ENCODE measurements around the gene NTN1.

GRCh38 chr17:9072696-9073339 is 51.5 kb downstream of the NTN1 start:
- no peak for TF ChIP-seq CTCF (IDR thresholded peaks at IDR 0.05)
- no peak for TF ChIP-seq REST (IDR thresholded peaks at IDR 0.05; ENCODE audit: insufficient read depth in 1 of 2, low read depth in 2 of 2, low read length in 1 of 2)
- TF ChIP-seq SIN3A (IDR thresholded peaks at IDR 0.05; ENCODE audit: borderline replicate concordance, insufficient read depth, low read depth, low read length), result no peak
- no peak for TF ChIP-seq POLR2AphosphoS5 (IDR thresholded peaks at IDR 0.05; ENCODE audit: low read depth, low read length)
- no peak for TF ChIP-seq TCF7L2 (IDR thresholded peaks at IDR 0.05; ENCODE audit: low read depth, low read length)
